Aorta (tissue), 5 donors: ENCODE results near the gene ANK2. TPM values are rescaled to one million over a fixed set of nuclear protein-coding genes. Genes with fewer than 3 reads are reported as not detected.
"Not testable (repeated sequence)": the region's sequence is repeated elsewhere in the genome, so short reads cannot be mapped to it uniquely, and the experiment has no call there.

Source experiments
- ATAC-seq: fragments of 200-7000 bp; cut with Tn5 transposase; one replicate; pipeline ENCODE4 v1.9.1; 2022; ENCODE audit warnings: moderate library complexity; ENCODE audit not compliant: low FRiP score
- DNase-seq, 2 donors: peaks; one replicate each; pipeline ENCODE4 v3.0.0-alpha.2; 2020
- H3K27ac ChIP-seq, 2 donors: one replicate each; pipeline ENCODE4 v1.5.1; 2013; ENCODE audit warnings: low read length in 2 of 2, mild to moderate bottlenecking in 2 of 2, moderate library complexity in 2 of 2, control low read depth in 1 of 2, inconsistent platforms in 1 of 2, low read depth in 1 of 2
- H3K27me3 ChIP-seq, 2 donors: one replicate each; pipeline ENCODE4 v1.6.1; 2013; ENCODE audit warnings: control low read depth in 1 of 2, low read length in 1 of 2, mild to moderate bottlenecking in 1 of 2, moderate library complexity in 1 of 2; ENCODE audit not compliant: insufficient read depth in 2 of 2, control insufficient read depth in 1 of 2
- H3K36me3 ChIP-seq, 2 donors: one replicate each; pipeline ENCODE4 v1.6.1; 2013; ENCODE audit warnings: control low read depth in 1 of 2, low read length in 1 of 2, mild to moderate bottlenecking in 1 of 2; ENCODE audit not compliant: insufficient read depth in 2 of 2, control insufficient read depth in 1 of 2
- H3K4me1 ChIP-seq, 2 donors: one replicate each; pipeline ENCODE4 v1.6.1; 2013; ENCODE audit warnings: low read length in 2 of 2, control low read depth in 1 of 2, mild to moderate bottlenecking in 1 of 2, moderate library complexity in 1 of 2; ENCODE audit not compliant: insufficient read depth in 2 of 2, control insufficient read depth in 1 of 2
- H3K4me3 ChIP-seq, 2 donors: one replicate each; pipeline ENCODE4 v1.5.1; 2013; ENCODE audit warnings: low read length in 2 of 2, control low read depth in 1 of 2, mild to moderate bottlenecking in 1 of 2
- H3K9me3 ChIP-seq: one replicate; pipeline ENCODE4 v1.6.1; 2013; ENCODE audit warnings: mild to moderate bottlenecking, low read length; ENCODE audit not compliant: control insufficient read depth
- WGBS, 2 donors: extraction: QIAGEN DNeasy Blood & Tissue Kit; methylation state at CpG; one replicate each; pipeline ENCODE4 v1.1.7; 2013; 5-methylcytosine and 5-hydroxymethylcytosine counted together
- intact Hi-C, 2 donors: fragments of 100-400 bp; cut with DNase I; formaldehyde crosslinking; loops; one replicate each; pipeline versions ENCODE4 v1.14.2 to v1.15.0; 2022
- polyA plus RNA-seq, 2 donors: library from polyadenylated mRNA; stranded (reverse); fragments of 200-250 nt; gene quantifications; one replicate each; pipeline ENCODE4 v1.2.3, GENCODE V29; 2013
- total RNA-seq, 2 donors: library from RNA; stranded (reverse); fragmentation: NEBNext Ultra II Directional; extraction: Animal tissue kit (Norgen Biotek cat#: 25700); gene quantifications; one replicate each; pipeline ENCODE4 v1.2.1, GENCODE V29; 2021
- donor health status: healthy with polysubstance abuse.
- donor health status: Bipolar disorder and iron deficiency.
- donor health status: DM: no; HTN: no; CAD: no.
- donor health status: DM: no; HTN: no; CAD: no.
- donor health status: DM: yes; HTN: yes; CAD: no.

The ANK2 gene
- total and polyA plus RNA-seq, 4 donors: 1.6 to 117 (median 36.6) TPM

DNA sequence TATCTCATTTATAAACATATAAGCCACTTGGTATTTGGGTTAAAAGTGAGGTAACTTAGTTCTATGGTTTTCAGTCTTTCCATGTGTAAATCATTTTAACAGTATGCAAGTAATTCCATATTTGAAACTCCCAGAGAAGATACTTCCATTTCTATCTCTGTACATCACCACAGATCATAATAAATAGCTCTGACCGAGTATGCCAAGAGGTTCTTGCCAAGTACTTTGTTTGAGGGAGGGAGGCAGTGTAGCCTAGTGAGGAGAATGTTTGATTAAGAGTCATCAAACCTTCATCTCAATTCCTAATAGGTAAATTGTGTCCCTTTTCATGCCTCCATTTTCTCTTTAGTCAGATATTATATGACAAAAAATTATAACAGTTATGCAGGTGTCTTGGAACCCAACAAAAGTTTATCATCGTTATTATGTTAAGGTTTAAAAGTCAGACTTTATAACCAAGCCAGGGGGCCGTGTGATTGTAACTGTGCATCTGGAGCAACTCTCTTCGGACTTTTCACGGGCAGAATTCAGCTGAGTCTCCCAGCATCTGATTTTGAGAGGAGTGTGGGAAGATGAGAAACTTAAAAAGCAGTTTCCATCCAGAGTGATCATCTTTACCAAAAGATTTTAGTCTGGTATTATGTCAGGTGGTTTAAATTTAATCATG is 123.8 kb downstream of the ANK2 start:
- no peaks in the 10 kb centered on the region for H3K9me3 ChIP-seq
- no peaks in the 10 kb centered on the region for H3K4me1 ChIP-seq
- H3K36me3 ChIP-seq: no peaks in the 10 kb centered on the region
- 73 to 79% methylated on average over 5 of the region's 5 CpGs for WGBS, 2 donors
- no peaks in the 10 kb centered on the region for H3K27me3 ChIP-seq
- no peak overlapping the region for H3K4me3 ChIP-seq
- DNase-seq (no peak), ATAC-seq (no peak)
- intact Hi-C loops: no loop called here
- no peak overlapping the region for H3K27ac ChIP-seq

DNA sequence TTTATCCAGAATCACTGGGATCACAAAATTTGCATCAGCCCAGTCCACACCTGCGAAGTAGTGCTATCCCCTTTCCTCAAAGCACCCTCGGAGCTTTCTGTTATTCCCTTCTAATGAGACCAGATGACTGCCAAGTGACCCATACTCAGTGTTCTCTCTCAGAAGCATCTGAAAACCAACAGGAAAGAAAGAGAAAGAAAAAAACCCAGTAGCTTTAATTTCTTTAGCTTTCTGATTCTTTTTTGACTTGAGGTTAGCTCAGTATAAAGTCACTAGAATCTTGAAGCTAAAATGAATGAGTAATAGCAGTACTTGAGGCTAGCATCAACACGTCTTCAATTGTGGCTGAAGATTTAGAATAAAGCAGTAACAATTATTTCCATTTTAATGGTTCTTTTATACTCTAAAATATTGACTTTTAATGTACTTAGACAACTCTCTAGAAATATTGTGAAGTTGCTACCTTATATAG is 124.4 kb downstream of the ANK2 start:
- no peaks in the 10 kb centered on the region for H3K36me3 ChIP-seq
- H3K4me3 ChIP-seq: no peak overlapping the region
- no peaks in the 10 kb centered on the region for H3K4me1 ChIP-seq
- H3K27me3 ChIP-seq: no peaks in the 10 kb centered on the region
- no peaks in the 10 kb centered on the region for H3K9me3 ChIP-seq
- no peak for ATAC-seq
- 74 to 81% methylated on average over 3 of the region's 3 CpGs for WGBS, 2 donors
- intact Hi-C loops: no loop called here
- DNase-seq: no peak
- H3K27ac ChIP-seq: no peak overlapping the region

DNA sequence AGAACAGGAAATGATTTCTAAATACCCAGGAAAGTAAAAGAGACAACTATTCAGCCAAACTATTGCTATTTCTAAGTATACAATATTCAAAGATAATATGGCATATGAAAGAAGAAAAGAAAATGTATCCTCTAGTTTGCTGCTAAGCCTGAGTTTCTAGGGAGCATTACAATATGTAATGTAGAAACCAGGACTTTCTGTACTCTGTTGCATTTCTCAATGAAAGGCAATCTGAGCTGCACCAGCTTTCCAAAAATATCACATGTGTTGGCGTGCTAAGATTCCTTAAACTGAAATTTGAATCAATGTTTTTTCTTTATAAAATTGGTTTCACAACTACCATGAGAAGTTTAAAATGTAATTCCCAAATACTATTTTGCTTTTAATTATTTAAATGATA is 129.6 kb downstream of the ANK2 start:
- ATAC-seq: no peak
- no peak overlapping the region for H3K27ac ChIP-seq

DNA sequence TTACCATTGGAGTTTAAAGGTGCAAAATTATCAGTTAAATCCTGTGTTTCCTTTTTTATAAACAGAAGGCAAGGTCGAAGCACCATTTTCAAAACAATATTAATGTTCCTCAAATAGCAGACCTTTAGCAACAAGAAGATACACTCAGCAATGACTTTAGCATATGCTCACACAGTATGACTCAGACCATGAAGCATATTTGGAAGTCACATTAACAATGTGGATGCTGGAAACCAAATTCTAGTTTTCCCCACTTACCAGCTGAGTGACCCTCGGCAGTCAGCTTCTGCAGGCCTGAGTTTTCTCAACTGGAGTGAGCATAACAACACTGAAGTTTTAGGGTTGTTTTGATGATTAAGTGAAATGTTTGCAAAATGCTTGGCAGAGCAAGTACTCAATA is 130.5 kb downstream of the ANK2 start:
- no peaks in the 10 kb centered on the region for H3K36me3 ChIP-seq
- H3K4me1 ChIP-seq: peaks cover 0 to 4% of the 10 kb centered on the region in 2 donors
- DNase-seq (no peak), ATAC-seq (no peak)
- intact Hi-C loops: no loop called here
- WGBS, 2 donors: 65 to 72% methylated on average over 2 of the region's 2 CpGs
- H3K4me3 ChIP-seq: no peak overlapping the region
- no peaks in the 10 kb centered on the region for H3K9me3 ChIP-seq
- no peaks in the 10 kb centered on the region for H3K27me3 ChIP-seq
- no peak overlapping the region for H3K27ac ChIP-seq

More for the DNA sequence above, 129.6 kb downstream of the ANK2 start:
- no peaks in the 10 kb centered on the region for H3K36me3 ChIP-seq
- intact Hi-C loops: no loop called here
- no peaks in the 10 kb centered on the region for H3K27me3 ChIP-seq
- peaks cover 0 to 4% of the 10 kb centered on the region in 2 donors for H3K4me1 ChIP-seq
- no peak overlapping the region for H3K4me3 ChIP-seq
- no peaks in the 10 kb centered on the region for H3K9me3 ChIP-seq
- WGBS, 2 donors: 3 to 4% methylated on average over 1 of the region's 1 CpG
- no peak for DNase-seq

DNA sequence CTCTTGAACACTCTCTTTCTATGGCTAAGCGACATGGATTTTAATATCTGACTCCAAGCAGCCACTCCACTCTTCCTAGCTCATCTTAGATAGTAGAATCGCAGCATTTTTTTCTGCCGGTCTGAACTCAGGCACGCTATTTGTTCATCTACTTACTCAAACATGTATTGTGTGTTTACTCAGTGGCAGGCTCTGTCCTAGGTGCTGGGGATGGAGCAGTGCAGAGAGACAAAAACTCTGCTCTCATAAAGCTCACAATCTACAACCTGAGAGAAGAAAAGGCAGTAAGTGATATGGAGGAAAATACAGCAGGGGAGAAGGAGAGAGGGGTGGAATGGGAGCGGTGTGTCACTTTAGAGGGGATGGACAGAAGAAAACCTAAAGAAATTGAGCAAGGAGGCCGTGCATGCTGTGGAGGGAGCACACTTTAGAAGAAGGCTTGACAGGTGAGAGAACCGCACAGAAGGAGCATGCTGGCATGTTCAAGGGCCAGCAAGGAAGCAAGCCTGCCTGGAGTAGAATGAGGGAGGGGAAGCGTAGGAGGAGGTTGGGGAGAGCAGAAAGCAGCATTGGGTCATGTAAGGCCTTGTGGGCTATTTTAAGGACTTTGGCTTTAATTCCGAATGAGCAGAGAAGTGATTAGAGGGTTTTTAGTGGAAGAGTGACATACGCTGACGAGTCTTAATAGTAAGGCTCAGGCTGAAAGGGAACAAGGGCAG is 132.0 kb downstream of the ANK2 start:
- Histone ChIP-seq H3K27me3 (no peaks in the 10 kb centered on the region), H3K4me3 (no peak overlapping the region), H3K27ac (no peak overlapping the region), H3K36me3 (no peaks in the 10 kb centered on the region), H3K9me3 (no peaks in the 10 kb centered on the region), H3K4me1 (peaks cover 0 to 4% of the 10 kb centered on the region in 2 donors)
- 42 to 43% methylated on average over 11 of the region's 11 CpGs for WGBS, 2 donors
- peak; percentile 38 for ATAC-seq
- intact Hi-C loops: no loop called here
- DNase-seq: no peak

DNA sequence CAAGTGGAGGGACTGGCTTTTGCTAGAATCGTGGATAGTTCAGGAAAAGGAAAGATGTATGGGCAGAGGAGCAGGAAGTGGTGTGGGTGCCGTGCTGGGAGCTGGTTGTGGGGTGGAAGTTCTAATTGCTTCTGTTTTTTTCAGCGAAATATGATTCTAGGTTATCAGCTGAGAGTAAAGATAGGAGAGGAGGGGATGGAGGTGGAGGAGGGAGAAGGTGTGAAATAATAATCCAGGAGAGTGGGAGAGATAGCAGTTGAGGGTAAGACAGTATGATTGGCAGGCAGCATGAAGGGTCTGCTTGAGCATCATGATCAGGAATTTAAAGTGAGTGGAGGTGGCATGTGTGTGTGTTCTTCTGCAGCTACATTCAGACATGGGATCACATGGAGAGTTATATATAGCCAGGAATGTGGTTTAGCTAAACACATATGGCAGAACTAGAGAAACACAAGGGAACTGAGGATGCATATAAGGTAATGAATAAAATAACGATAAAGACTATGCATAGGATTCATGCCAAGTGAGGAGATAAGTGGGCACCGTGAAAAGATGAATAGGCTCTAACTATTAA is 133.7 kb downstream of the ANK2 start:
- Histone ChIP-seq H3K4me3 (no peak overlapping the region), H3K27me3 (no peaks in the 10 kb centered on the region), H3K9me3 (no peaks in the 10 kb centered on the region), H3K36me3 (no peaks in the 10 kb centered on the region), H3K27ac (no peak overlapping the region), H3K4me1 (peaks cover 0 to 4% of the 10 kb centered on the region in 2 donors)
- 42 to 59% methylated on average over 5 of the region's 5 CpGs for WGBS, 2 donors
- ATAC-seq: no peak
- no peak for DNase-seq
- intact Hi-C loops: no loop called here

DNA sequence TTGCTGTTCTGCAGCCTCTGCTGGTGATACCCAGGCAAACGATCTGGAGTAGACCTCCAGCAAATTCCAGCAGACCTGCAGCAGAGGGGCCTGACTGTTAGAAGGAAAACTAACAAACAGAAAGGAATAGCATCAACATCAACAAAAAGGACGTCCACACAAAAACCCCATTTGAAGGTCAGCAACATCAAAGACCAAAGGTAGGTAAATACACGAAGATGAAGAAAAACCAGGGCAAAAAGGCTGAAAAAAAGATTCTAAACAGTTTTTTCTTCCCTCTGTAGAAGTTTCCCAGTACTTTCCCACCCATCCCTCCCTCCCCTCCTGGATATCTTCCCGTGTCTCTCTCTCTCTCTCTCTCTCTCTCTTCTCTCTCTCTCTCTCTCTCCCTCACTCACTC is 136.8 kb downstream of the ANK2 start:
- H3K4me1 ChIP-seq, intact Hi-C loops, H3K27ac ChIP-seq, H3K4me3 ChIP-seq, ATAC-seq, DNase-seq, H3K27me3 ChIP-seq, H3K9me3 ChIP-seq, H3K36me3 ChIP-seq: not testable (repeated sequence)
- WGBS, 2 donors: 52 to 61% methylated on average over 4 of the region's 4 CpGs

DNA sequence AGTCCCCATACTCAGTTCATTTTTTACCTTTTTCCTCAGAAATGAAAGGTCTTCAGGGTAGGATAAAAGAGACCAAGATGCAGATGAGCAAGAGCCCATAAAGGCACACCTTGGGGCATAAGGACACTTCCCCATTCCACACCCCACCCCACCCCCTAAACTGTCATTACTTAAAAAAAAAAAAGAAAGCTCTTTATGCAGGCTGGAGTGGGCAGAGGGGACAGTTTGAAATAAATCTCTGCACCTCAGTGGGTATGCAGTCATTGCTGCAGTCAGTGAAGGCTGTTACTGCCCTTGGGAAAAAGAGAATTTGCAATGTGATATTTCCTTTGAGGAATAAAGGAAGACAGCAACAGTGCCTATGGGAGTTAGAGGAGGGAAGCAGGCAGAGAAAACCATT is 137.5 kb downstream of the ANK2 start:
- DNase-seq: no peak
- Histone ChIP-seq H3K4me1 (no peaks in the 10 kb centered on the region), H3K27ac (no peak overlapping the region), H3K27me3 (no peaks in the 10 kb centered on the region), H3K4me3 (no peak overlapping the region), H3K36me3 (no peaks in the 10 kb centered on the region), H3K9me3 (no peaks in the 10 kb centered on the region)
- intact Hi-C loops: no loop called here
- no peak for ATAC-seq

DNA sequence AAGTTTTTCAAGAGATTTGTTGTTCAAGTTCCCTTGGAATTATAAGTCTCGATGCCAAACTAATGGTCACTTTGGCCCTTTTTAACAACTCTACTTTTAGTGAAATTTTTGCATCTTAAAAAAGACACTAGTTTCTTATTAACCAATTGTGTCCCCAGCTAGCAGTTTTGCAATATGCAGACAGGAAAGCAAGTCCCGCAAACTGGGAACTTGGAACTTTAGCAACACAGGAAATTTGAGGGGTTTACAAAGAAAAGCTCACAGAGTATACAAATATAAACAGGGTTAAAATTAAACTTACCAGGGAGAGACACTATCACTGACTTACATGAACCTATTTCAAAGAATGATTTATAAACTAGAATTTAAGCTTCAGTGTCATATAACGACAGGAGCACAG is 137.9 kb downstream of the ANK2 start:
- DNase-seq: no peak
- no peak for ATAC-seq
- no peaks in the 10 kb centered on the region for H3K36me3 ChIP-seq
- H3K9me3 ChIP-seq: no peaks in the 10 kb centered on the region
- no peak overlapping the region for H3K4me3 ChIP-seq
- H3K4me1 ChIP-seq: no peaks in the 10 kb centered on the region
- intact Hi-C loops: no loop called here
- WGBS, 2 donors: 64 to 70% methylated on average over 3 of the region's 3 CpGs
- H3K27ac ChIP-seq: no peak overlapping the region
- H3K27me3 ChIP-seq: no peaks in the 10 kb centered on the region
